SU-DHL-6 (cell line): ENCODE data around the gene AMMECR1.

Source experiments
- EZH2phosphoT487 ChIP-seq: fragments of 200-600 bp; sonication (generic), shearing (Covaris generic); conservative IDR thresholded peaks from 2 replicates; pipeline ENCODE4 v1.6.1; 2018; ENCODE audit warnings: mild to moderate bottlenecking, antibody characterized with exemption, low read length, moderate library complexity, mixed read lengths
- TF ChIP-seq, protein P1 (sequence below): fragments of 200-600 bp; sonication (generic); IDR thresholded peaks from one replicate; pipeline ENCODE4 v1.5.1; 2017; ENCODE audit warnings: antibody characterized with exemption, mild to moderate bottlenecking, low read length, moderate library complexity; ENCODE audit not compliant: insufficient read depth, poor library complexity, severe bottlenecking

DNA sequence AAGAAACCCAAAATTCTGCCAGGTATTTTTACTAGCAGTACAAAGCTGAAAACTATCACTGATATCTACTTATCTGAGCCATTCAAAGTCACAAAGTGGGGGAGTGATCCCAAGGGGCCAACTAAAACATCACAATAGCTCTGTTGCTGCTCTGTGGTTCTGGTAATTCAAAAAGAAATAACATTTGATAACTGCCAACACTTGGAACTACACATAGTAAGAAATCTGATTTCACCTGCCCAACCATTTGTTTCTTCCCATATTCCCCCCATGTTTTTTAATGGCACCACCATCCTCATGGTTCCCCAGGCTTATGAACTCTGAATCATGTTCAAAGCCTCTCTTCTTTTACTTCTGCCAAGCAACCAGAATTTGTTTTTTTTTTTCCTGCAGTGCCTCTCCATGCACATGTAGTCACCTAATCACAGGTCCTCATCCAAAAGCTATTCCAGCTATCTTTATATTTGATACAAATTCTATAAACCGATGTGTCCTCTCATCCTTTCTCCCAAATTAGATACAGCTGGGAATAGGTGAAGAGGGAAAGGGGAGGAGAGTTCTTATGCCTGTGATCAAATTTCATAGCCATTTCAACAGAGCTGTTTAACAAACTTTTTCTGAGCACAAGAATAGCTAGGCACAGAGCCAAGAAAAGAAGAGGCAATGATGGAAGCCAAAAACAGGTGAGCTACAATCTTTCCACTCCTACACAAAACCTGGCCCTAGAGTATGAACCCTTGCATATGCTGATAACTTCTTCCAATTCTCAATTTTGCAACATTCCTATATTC, 7.7 kb downstream of the AMMECR1 start:
- TF ChIP-seq EZH2phosphoT487: no peak
- TF ChIP-seq, protein P1, sequence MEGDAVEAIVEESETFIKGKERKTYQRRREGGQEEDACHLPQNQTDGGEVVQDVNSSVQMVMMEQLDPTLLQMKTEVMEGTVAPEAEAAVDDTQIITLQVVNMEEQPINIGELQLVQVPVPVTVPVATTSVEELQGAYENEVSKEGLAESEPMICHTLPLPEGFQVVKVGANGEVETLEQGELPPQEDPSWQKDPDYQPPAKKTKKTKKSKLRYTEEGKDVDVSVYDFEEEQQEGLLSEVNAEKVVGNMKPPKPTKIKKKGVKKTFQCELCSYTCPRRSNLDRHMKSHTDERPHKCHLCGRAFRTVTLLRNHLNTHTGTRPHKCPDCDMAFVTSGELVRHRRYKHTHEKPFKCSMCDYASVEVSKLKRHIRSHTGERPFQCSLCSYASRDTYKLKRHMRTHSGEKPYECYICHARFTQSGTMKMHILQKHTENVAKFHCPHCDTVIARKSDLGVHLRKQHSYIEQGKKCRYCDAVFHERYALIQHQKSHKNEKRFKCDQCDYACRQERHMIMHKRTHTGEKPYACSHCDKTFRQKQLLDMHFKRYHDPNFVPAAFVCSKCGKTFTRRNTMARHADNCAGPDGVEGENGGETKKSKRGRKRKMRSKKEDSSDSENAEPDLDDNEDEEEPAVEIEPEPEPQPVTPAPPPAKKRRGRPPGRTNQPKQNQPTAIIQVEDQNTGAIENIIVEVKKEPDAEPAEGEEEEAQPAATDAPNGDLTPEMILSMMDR: no peak
